IPS-15b (cell line): ENCODE results near the gene CEBPE.

ENCODE experiments used
- H3K27me3 ChIP-seq: one replicate; pipeline ENCODE4 v1.6.1; 2013; ENCODE audit warnings: low read length; ENCODE audit not compliant: control insufficient read depth, insufficient read depth
- H3K36me3 ChIP-seq: one replicate; pipeline ENCODE4 v1.6.1; 2013; ENCODE audit warnings: low read length; ENCODE audit not compliant: control insufficient read depth, insufficient read depth
- H3K4me1 ChIP-seq: one replicate; pipeline ENCODE4 v1.6.1; 2013; ENCODE audit warnings: mild to moderate bottlenecking, low read length; ENCODE audit not compliant: control insufficient read depth, insufficient read depth
- H3K4me3 ChIP-seq: one replicate; pipeline ENCODE4 v1.5.1; 2013; ENCODE audit warnings: low read depth, low read length
- H3K9ac ChIP-seq: one replicate; pipeline ENCODE4 v1.6.1; 2013; ENCODE audit warnings: low read depth, mild to moderate bottlenecking, low read length
- H3K9me3 ChIP-seq: one replicate; pipeline ENCODE4 v1.6.1; 2013; ENCODE audit warnings: mild to moderate bottlenecking, low read length; ENCODE audit not compliant: control insufficient read depth, insufficient read depth

CEBPE gene

GRCh38 chr14:23067847-23068788 is 50.9 kb downstream of the CEBPE start:
- Histone ChIP-seq H3K9ac (no peak overlapping the region), H3K9me3 (no peaks in the 10 kb centered on the region), H3K27me3 (no peaks in the 10 kb centered on the region), H3K36me3 (peaks cover 50% of the 10 kb centered on the region), H3K4me3 (no peak overlapping the region), H3K4me1 (peaks cover 15% of the 10 kb centered on the region)
